Measurements from ENCODE around the gene TRABD2A. TPM values are rescaled to one million over a fixed set of nuclear protein-coding genes. Genes with fewer than 3 reads are reported as not detected.

TRABD2A gene
- total RNA-seq, 5 donors from 2014 or later (not counting 1 experiment from before 2014, with no cell fraction given), result 77.3 to 219 (median 106) TPM

- Mint-ChIP-seq H3K4me1 (peaks cover 53 to 65% (median 60%) of the 10 kb centered on the region in 3 donors), H3K4me3 (no peak overlapping the region), H3K36me3 (peaks cover 3% of the 10 kb centered on the region), H3K27me3 (no peaks in the 10 kb centered on the region), H3K27ac (peak overlapping the region in 1 of 2 donors; percentile 73), H3K9me3 (peaks cover 0 to 4% (median 0%) of the 10 kb centered on the region in 3 donors)
- H3K27me3 ChIP-seq (replicated peaks in 1 of 2; ENCODE audit: control insufficient read depth in 2 of 2, extremely low read depth in 1 of 2, insufficient read depth in 2 of 2, low read length in 1 of 2), result no peaks in the 10 kb centered on the region
- H3K4me1 ChIP-seq (ENCODE audit: control insufficient read depth in 1 of 2, extremely low read depth in 1 of 2, insufficient read depth in 2 of 2, low read length in 2 of 2), result peaks cover 10 to 20% of the 10 kb centered on the region in 2 experiments
- H3K36me3 ChIP-seq (ENCODE audit: control insufficient read depth in 2 of 2, extremely low read depth in 1 of 2, insufficient read depth in 1 of 2, low read length in 1 of 2), result no peaks in the 10 kb centered on the region
- POLR2A ChIA-PET, result interaction anchor here in 1 of 2 donors (0.7 kb wide), 1 partner anchor 145 kb away, joined by 10 read pairs; no protein-coding TSS in a partner anchor
- WGBS (ENCODE audit: insufficient coverage), result no CpG with 5 or more reads among the region's 3 CpGs
- H3K27ac ChIP-seq (ENCODE audit: low read length), result no peak overlapping the region
- no peaks in the 10 kb centered on the region for H3K9me3 ChIP-seq
- CTCF ChIA-PET, result interaction anchor here in 1 of 2 donors (0.9 kb wide), 1 partner anchor 188 kb away, joined by 6 read pairs; no protein-coding TSS in a partner anchor
- H3K4me3 ChIP-seq (ENCODE audit: control insufficient read depth in 1 of 2, extremely low read depth in 1 of 2, low read length in 1 of 2), result no peak overlapping the region
- ATAC-seq (replicated peaks in 1 of 4) (no peak), DNase-seq (no peak)
Measured at GRCh38 chr2:84815146-84815545, 65.7 kb downstream of the TRABD2A start.

- Mint-ChIP-seq H3K27ac (no peak overlapping the region), H3K36me3 (peaks cover 3% of the 10 kb centered on the region), H3K27me3 (no peaks in the 10 kb centered on the region), H3K4me3 (no peak overlapping the region), H3K9me3 (peaks cover 0 to 4% (median 0%) of the 10 kb centered on the region in 3 donors), H3K4me1 (peaks cover 45 to 47% (median 47%) of the 10 kb centered on the region in 3 donors)
- Histone ChIP-seq H3K27me3 (replicated peaks in 1 of 2; ENCODE audit: control insufficient read depth in 2 of 2, extremely low read depth in 1 of 2, insufficient read depth in 2 of 2, low read length in 1 of 2) (no peaks in the 10 kb centered on the region), H3K36me3 (ENCODE audit: control insufficient read depth in 2 of 2, extremely low read depth in 1 of 2, insufficient read depth in 1 of 2, low read length in 1 of 2) (no peaks in the 10 kb centered on the region), H3K27ac (ENCODE audit: low read length) (no peak overlapping the region), H3K4me3 (ENCODE audit: control insufficient read depth in 1 of 2, extremely low read depth in 1 of 2, low read length in 1 of 2) (no peak overlapping the region), H3K9me3 (no peaks in the 10 kb centered on the region), H3K4me1 (ENCODE audit: control insufficient read depth in 1 of 2, extremely low read depth in 1 of 2, insufficient read depth in 2 of 2, low read length in 2 of 2) (peaks cover 9 to 12% of the 10 kb centered on the region in 2 experiments)
- no peak for DNase-seq
- 100% methylated on average over 2 of the region's 6 CpGs for WGBS (ENCODE audit: insufficient coverage)
- ChIA-PET POLR2A (no interaction called here), CTCF (no interaction called here)
- ATAC-seq (replicated peaks in 1 of 4), result no peak
Measured at GRCh38 chr2:84811839-84812431, 68.9 kb downstream of the TRABD2A start.

- Mint-ChIP-seq H3K4me1 (peaks cover 34 to 38% (median 35%) of the 10 kb centered on the region in 3 donors), H3K9me3 (peaks cover 0 to 4% (median 0%) of the 10 kb centered on the region in 3 donors), H3K27me3 (no peaks in the 10 kb centered on the region), H3K27ac (peak overlapping the region; percentile 19 to 41), H3K36me3 (peaks cover 3% of the 10 kb centered on the region), H3K4me3 (no peak overlapping the region)
- H3K36me3 ChIP-seq (ENCODE audit: control insufficient read depth in 2 of 2, extremely low read depth in 1 of 2, insufficient read depth in 1 of 2, low read length in 1 of 2), result no peaks in the 10 kb centered on the region
- H3K27ac ChIP-seq (ENCODE audit: low read length), result no peak overlapping the region
- ATAC-seq (replicated peaks in 1 of 4), result no peak
- H3K4me1 ChIP-seq (ENCODE audit: control insufficient read depth in 1 of 2, extremely low read depth in 1 of 2, insufficient read depth in 2 of 2, low read length in 2 of 2), result peaks cover 0 to 5% of the 10 kb centered on the region in 2 experiments
- no peaks in the 10 kb centered on the region for H3K9me3 ChIP-seq
- CTCF ChIA-PET, result no interaction called here
- POLR2A ChIA-PET, result interaction anchor here in 1 of 2 donors (0.6 kb wide), 1 partner anchor 305 kb away, joined by 3 read pairs; no protein-coding TSS in a partner anchor
- WGBS (ENCODE audit: insufficient coverage), result 100% methylated on average over 1 of the region's 4 CpGs
- no peak overlapping the region for H3K4me3 ChIP-seq (ENCODE audit: control insufficient read depth in 1 of 2, extremely low read depth in 1 of 2, low read length in 1 of 2)
- no peaks in the 10 kb centered on the region for H3K27me3 ChIP-seq (replicated peaks in 1 of 2; ENCODE audit: control insufficient read depth in 2 of 2, extremely low read depth in 1 of 2, insufficient read depth in 2 of 2, low read length in 1 of 2)
- no peak for DNase-seq
Measured at GRCh38 chr2:84808279-84808678, 72.6 kb downstream of the TRABD2A start.

- peaks cover 26 to 34% (median 33%) of the 10 kb centered on the region in 3 donors for H3K4me1 Mint-ChIP-seq
- no peaks in the 10 kb centered on the region for H3K36me3 ChIP-seq (ENCODE audit: control insufficient read depth in 2 of 2, extremely low read depth in 1 of 2, insufficient read depth in 1 of 2, low read length in 1 of 2)
- H3K4me3 Mint-ChIP-seq, result no peak overlapping the region
- H3K27me3 ChIP-seq (replicated peaks in 1 of 2; ENCODE audit: control insufficient read depth in 2 of 2, extremely low read depth in 1 of 2, insufficient read depth in 2 of 2, low read length in 1 of 2), result no peaks in the 10 kb centered on the region
- peak overlapping the region in 1 of 2 donors; percentile 24 for H3K27ac Mint-ChIP-seq
- H3K4me3 ChIP-seq (ENCODE audit: control insufficient read depth in 1 of 2, extremely low read depth in 1 of 2, low read length in 1 of 2), result no peak overlapping the region
- no peaks in the 10 kb centered on the region for H3K27me3 Mint-ChIP-seq
- ATAC-seq (replicated peaks in 1 of 4), result no peak
- WGBS (ENCODE audit: insufficient coverage), result 83% methylated on average over 1 of the region's 4 CpGs
- peaks cover 0 to 10% (median 0%) of the 10 kb centered on the region in 3 donors for H3K9me3 Mint-ChIP-seq
- H3K27ac ChIP-seq (ENCODE audit: low read length), result no peak overlapping the region
- H3K9me3 ChIP-seq, result no peaks in the 10 kb centered on the region
- ChIA-PET POLR2A (no interaction called here), CTCF (no interaction called here)
- peaks cover 3% of the 10 kb centered on the region for H3K36me3 Mint-ChIP-seq
- DNase-seq, result no peak
- H3K4me1 ChIP-seq (ENCODE audit: control insufficient read depth in 1 of 2, extremely low read depth in 1 of 2, insufficient read depth in 2 of 2, low read length in 2 of 2), result peaks cover 0 to 5% of the 10 kb centered on the region in 2 experiments
Measured at GRCh38 chr2:84807063-84807485, 73.8 kb downstream of the TRABD2A start.

- 80% methylated on average over 1 of the region's 1 CpG for WGBS (ENCODE audit: insufficient coverage)
- POLR2A ChIA-PET, result no interaction called here
- CTCF ChIA-PET, result interaction anchor here in 1 of 2 donors (0.6 kb wide), 1 partner anchor 200 kb away, joined by 5 read pairs; no protein-coding TSS in a partner anchor
- Mint-ChIP-seq H3K36me3 (no peaks in the 10 kb centered on the region), H3K27me3 (no peaks in the 10 kb centered on the region), H3K4me1 (peaks cover 24 to 41% (median 40%) of the 10 kb centered on the region in 3 donors), H3K27ac (peak overlapping the region in 1 of 2 donors; percentile 8), H3K4me3 (no peak overlapping the region), H3K9me3 (peaks cover 0 to 10% (median 3%) of the 10 kb centered on the region in 3 donors)
- Histone ChIP-seq H3K4me1 (ENCODE audit: control insufficient read depth in 1 of 2, extremely low read depth in 1 of 2, insufficient read depth in 2 of 2, low read length in 2 of 2) (peaks cover 0 to 5% of the 10 kb centered on the region in 2 experiments), H3K36me3 (ENCODE audit: control insufficient read depth in 2 of 2, extremely low read depth in 1 of 2, insufficient read depth in 1 of 2, low read length in 1 of 2) (no peaks in the 10 kb centered on the region), H3K4me3 (ENCODE audit: control insufficient read depth in 1 of 2, extremely low read depth in 1 of 2, low read length in 1 of 2) (no peak overlapping the region), H3K27me3 (replicated peaks in 1 of 2; ENCODE audit: control insufficient read depth in 2 of 2, extremely low read depth in 1 of 2, insufficient read depth in 2 of 2, low read length in 1 of 2) (no peaks in the 10 kb centered on the region), H3K27ac (ENCODE audit: low read length) (no peak overlapping the region), H3K9me3 (no peaks in the 10 kb centered on the region)
- ATAC-seq (replicated peaks in 1 of 4) (no peak), DNase-seq (no peak)
Measured at GRCh38 chr2:84805250-84805958, 75.5 kb downstream of the TRABD2A start.

GRCh38 chr2:84801811-84802210 is 79.1 kb downstream of the TRABD2A start:
- H3K36me3 ChIP-seq (ENCODE audit: control insufficient read depth in 2 of 2, extremely low read depth in 1 of 2, insufficient read depth in 1 of 2, low read length in 1 of 2), result no peaks in the 10 kb centered on the region
- ChIA-PET POLR2A (no interaction called here), CTCF (no interaction called here)
- peaks cover 38 to 49% (median 39%) of the 10 kb centered on the region in 3 donors for H3K4me1 Mint-ChIP-seq
- peak overlapping the region in 1 of 2 donors; percentile 0 for H3K27ac Mint-ChIP-seq
- DNase-seq (no peak), ATAC-seq (replicated peaks in 1 of 4) (no peak)
- H3K4me1 ChIP-seq (ENCODE audit: control insufficient read depth in 1 of 2, extremely low read depth in 1 of 2, insufficient read depth in 2 of 2, low read length in 2 of 2), result peaks cover 7% of the 10 kb centered on the region in 2 experiments
- H3K4me3 Mint-ChIP-seq, result no peak overlapping the region
- no peaks in the 10 kb centered on the region for H3K27me3 Mint-ChIP-seq
- H3K9me3 ChIP-seq, result no peaks in the 10 kb centered on the region
- no peak overlapping the region for H3K4me3 ChIP-seq (ENCODE audit: control insufficient read depth in 1 of 2, extremely low read depth in 1 of 2, low read length in 1 of 2)
- H3K36me3 Mint-ChIP-seq, result no peaks in the 10 kb centered on the region
- no peak overlapping the region for H3K27ac ChIP-seq (ENCODE audit: low read length)
- H3K9me3 Mint-ChIP-seq, result peaks cover 0 to 10% (median 3%) of the 10 kb centered on the region in 3 donors
- 83% methylated on average over 1 of the region's 2 CpGs for WGBS (ENCODE audit: insufficient coverage)
- no peaks in the 10 kb centered on the region for H3K27me3 ChIP-seq (replicated peaks in 1 of 2; ENCODE audit: control insufficient read depth in 2 of 2, extremely low read depth in 1 of 2, insufficient read depth in 2 of 2, low read length in 1 of 2)

Data from T-cell (primary cell).